SU-DHL-6 (cell line): ENCODE measurements around the gene UBR3.

Experiments
- H2AFZ ChIP-seq: fragments of 200-600 bp; sonication (generic); 2 replicates; pipeline ENCODE4 v1.6.1; 2014; ENCODE audit warnings: low read depth, mild to moderate bottlenecking, moderate library complexity, mixed read lengths, antibody characterized with exemption, low read length; ENCODE audit not compliant: severe bottlenecking
- H3F3A ChIP-seq: fragments of 200-600 bp; shearing (Covaris generic); 2 replicates; pipeline ENCODE4 v1.6.0; 2016; ENCODE audit warnings: antibody characterized with exemption, mild to moderate bottlenecking; ENCODE audit not compliant: insufficient read depth
- H3K27ac ChIP-seq: fragments of 200-600 bp; sonication (generic); 2 replicates; pipeline ENCODE4 v1.5.1; 2016; ENCODE audit warnings: low read depth, mild to moderate bottlenecking, low read length, moderate library complexity, mixed read lengths
- H3K27me3 ChIP-seq: fragments of 200-600 bp; sonication (generic), shearing (Covaris generic); 2 replicates; pipeline ENCODE4 v1.6.0; 2014; ENCODE audit warnings: mild to moderate bottlenecking, low read length
- H3K36me3 ChIP-seq: fragments of 200-600 bp; sonication (generic); 2 replicates; pipeline ENCODE4 v1.6.1; 2014; ENCODE audit warnings: mild to moderate bottlenecking, low read length, mixed read lengths
- H3K4me2 ChIP-seq: fragments of 300-600, 200-600 bp; shearing (Covaris generic), sonication (generic); 2 replicates; pipeline ENCODE4 v1.6.0; 2014; ENCODE audit warnings: low read length, low read depth, mild to moderate bottlenecking; ENCODE audit not compliant: poor library complexity, severe bottlenecking
- H3K4me3 ChIP-seq: fragments of 200-600 bp; sonication (generic); 2 replicates; pipeline ENCODE4 v1.5.1; 2014; ENCODE audit warnings: antibody characterized with exemption, low read length, mild to moderate bottlenecking, mixed read lengths; ENCODE audit not compliant: insufficient read depth, poor library complexity, severe bottlenecking
- H3K79me2 ChIP-seq: fragments of 200-600 bp; sonication (generic); 2 replicates; pipeline ENCODE4 v1.6.1; 2014; ENCODE audit warnings: mild to moderate bottlenecking, low read length, moderate library complexity; ENCODE audit not compliant: insufficient read depth
- H3K9ac ChIP-seq: fragments of 200-600 bp; sonication (generic); 2 replicates; pipeline ENCODE4 v1.7.0; 2014; ENCODE audit warnings: mild to moderate bottlenecking, low read length
- H3K9me2 ChIP-seq: fragments of 200-600 bp; sonication (generic); replicated peaks from 2 replicates; pipeline ENCODE4 v1.6.1; 2014; ENCODE audit warnings: low read length; ENCODE audit not compliant: insufficient read depth
- H3K9me3 ChIP-seq: fragments of 200-600 bp; sonication (generic); 2 replicates; pipeline ENCODE4 v1.6.1; 2014; ENCODE audit warnings: low read length, mixed read lengths; ENCODE audit not compliant: insufficient read depth
- H4K20me1 ChIP-seq: fragments of 200-600 bp; sonication (generic); 2 replicates; pipeline ENCODE4 v1.6.1; 2014; ENCODE audit warnings: low read depth, mild to moderate bottlenecking, antibody characterized with exemption, low read length, moderate library complexity, mixed read lengths
- CTCF ChIP-seq: fragments of 200-600 bp; sonication (generic); IDR thresholded peaks from one replicate; pipeline ENCODE4 v1.5.1; 2017; ENCODE audit warnings: antibody characterized with exemption, mild to moderate bottlenecking, low read length, moderate library complexity; ENCODE audit not compliant: insufficient read depth, poor library complexity, severe bottlenecking
- EZH2phosphoT487 ChIP-seq: fragments of 200-600 bp; sonication (generic), shearing (Covaris generic); conservative IDR thresholded peaks from 2 replicates; pipeline ENCODE4 v1.6.1; 2018; ENCODE audit warnings: mild to moderate bottlenecking, antibody characterized with exemption, low read length, moderate library complexity, mixed read lengths

Gene UBR3

GRCh38 chr2:169994752-169995151 lies 167.5 kb downstream of the UBR3 start:
- Histone ChIP-seq H3K27ac (no peak overlapping the region), H3K4me2 (no peak overlapping the region), H4K20me1 (no peaks in the 10 kb centered on the region), H3K27me3 (no peaks in the 10 kb centered on the region), H3K79me2 (no peaks in the 10 kb centered on the region), H3K9me3 (peaks cover 11% of the 10 kb centered on the region; the same call in 1 of the 2 replicates), H3K9me2 (no peaks in the 10 kb centered on the region), H3F3A (no peaks in the 10 kb centered on the region), H3K9ac (no peak overlapping the region), H3K36me3 (peaks cover 7% of the 10 kb centered on the region), H2AFZ (no peak overlapping the region), H3K4me3 (no peak overlapping the region)
- no peak for TF ChIP-seq EZH2phosphoT487

- no peak overlapping the region for H3K4me2 ChIP-seq
- H3K9me2 ChIP-seq = no peaks in the 10 kb centered on the region
- no peaks in the 10 kb centered on the region for H3F3A ChIP-seq
- H3K9ac ChIP-seq = no peak overlapping the region
- no peaks in the 10 kb centered on the region for H4K20me1 ChIP-seq
- peaks cover 7% of the 10 kb centered on the region for H3K36me3 ChIP-seq
- no peak for TF ChIP-seq CTCF
- no peak for TF ChIP-seq EZH2phosphoT487
- H3K4me3 ChIP-seq = no peak overlapping the region
- H3K79me2 ChIP-seq = no peaks in the 10 kb centered on the region
- no peaks in the 10 kb centered on the region for H3K27me3 ChIP-seq
- no peak overlapping the region for H2AFZ ChIP-seq
- peaks cover 11% of the 10 kb centered on the region; the same call in 1 of the 2 replicates for H3K9me3 ChIP-seq
- H3K27ac ChIP-seq = no peak overlapping the region
These were observed 170.1 kb downstream of the UBR3 start for GRCh38 chr2:169997140-169997887.

- Histone ChIP-seq H3K4me2 (no peak overlapping the region), H3K9me3 (peaks cover 11% of the 10 kb centered on the region; the same call in 1 of the 2 replicates)
These were observed 171.8 kb downstream of the UBR3 start for GRCh38 chr2:169999054-169999453.

More at GRCh38 chr2:169999054-169999453, 171.8 kb downstream of the UBR3 start:
- Histone ChIP-seq H3K79me2 (no peaks in the 10 kb centered on the region), H4K20me1 (no peaks in the 10 kb centered on the region), H3K36me3 (peaks cover 7% of the 10 kb centered on the region), H3K27ac (no peak overlapping the region), H2AFZ (no peak overlapping the region), H3F3A (no peaks in the 10 kb centered on the region), H3K9me2 (no peaks in the 10 kb centered on the region), H3K9ac (no peak overlapping the region), H3K27me3 (no peaks in the 10 kb centered on the region), H3K4me3 (no peak overlapping the region)
- no peak for TF ChIP-seq EZH2phosphoT487
- TF ChIP-seq CTCF = no peak
